GM23248 (cell line): ENCODE data around the gene MNAT1. TPM values are rescaled to one million over a fixed set of nuclear protein-coding genes. Genes with fewer than 3 reads are reported as not detected.

Source experiments
- DNase-seq: peaks from one replicate; pipeline ENCODE4 v3.0.0-alpha.2; 2015
- H2AFZ ChIP-seq: fragments of 200-600 bp; sonication (generic); 2 replicates; pipeline ENCODE4 v1.6.1; 2016; ENCODE audit warnings: antibody characterized with exemption
- H3F3A ChIP-seq: fragments of 200-600 bp; sonication (generic); 2 replicates; pipeline ENCODE4 v1.6.1; 2016; ENCODE audit warnings: mild to moderate bottlenecking, antibody characterized with exemption, mixed run types; ENCODE audit not compliant: insufficient read depth
- H3K27ac ChIP-seq: fragments of 200-600 bp; sonication (generic); 2 replicates; pipeline ENCODE4 v1.5.1; 2016; ENCODE audit warnings: mild to moderate bottlenecking
- H3K27me3 ChIP-seq: fragments of 200-600 bp; sonication (generic); replicated peaks from 2 replicates; pipeline ENCODE4 v1.6.1; 2016; ENCODE audit warnings: mild to moderate bottlenecking; ENCODE audit not compliant: insufficient read depth
- H3K36me3 ChIP-seq: fragments of 200-600 bp; sonication (generic); 2 replicates; pipeline ENCODE4 v1.6.1; 2016; ENCODE audit warnings: low read depth, mild to moderate bottlenecking
- H3K4me1 ChIP-seq: fragments of 200-600 bp; sonication (generic); 2 replicates; pipeline ENCODE4 v1.6.1; 2016; ENCODE audit warnings: mild to moderate bottlenecking; ENCODE audit not compliant: insufficient read depth
- H3K4me2 ChIP-seq: fragments of 200-600 bp; sonication (generic); one replicate; pipeline ENCODE4 v1.6.1; 2016; ENCODE audit warnings: mild to moderate bottlenecking; ENCODE audit not compliant: unreplicated experiment
- H3K4me3 ChIP-seq: fragments of 200-600 bp; sonication (generic); 2 replicates; pipeline ENCODE4 v1.5.1; 2016; ENCODE audit warnings: mild to moderate bottlenecking
- H3K79me2 ChIP-seq: fragments of 200-600 bp; sonication (generic); 2 replicates; pipeline ENCODE4 v1.6.1; 2016; ENCODE audit warnings: mild to moderate bottlenecking; ENCODE audit not compliant: insufficient read depth
- H3K9ac ChIP-seq: fragments of 200-600 bp; sonication (generic); 2 replicates; pipeline ENCODE4 v1.6.1; 2016; ENCODE audit warnings: mild to moderate bottlenecking
- H3K9me2 ChIP-seq: fragments of 200-600 bp; sonication (generic); 2 replicates; pipeline ENCODE4 v1.6.1; 2016; ENCODE audit warnings: mixed run types, mild to moderate bottlenecking, moderate library complexity; ENCODE audit not compliant: insufficient read depth
- H3K9me3 ChIP-seq: fragments of 200-600 bp; sonication (generic); one replicate; pipeline ENCODE4 v1.6.1; 2017; ENCODE audit warnings: low read depth
- H4K20me1 ChIP-seq: fragments of 200-600 bp; sonication (generic); 2 replicates; pipeline ENCODE4 v1.6.0; 2016; ENCODE audit not compliant: insufficient read depth
- EZH2 ChIP-seq: fragments of 200-600 bp; sonication (generic); IDR thresholded peaks from 2 replicates; pipeline ENCODE4 v1.6.1; 2018; ENCODE audit warnings: antibody characterized with exemption, mild to moderate bottlenecking; ENCODE audit not compliant: insufficient read depth, poor library complexity, severe bottlenecking
- EZH2phosphoT487 ChIP-seq: fragments of 200-600 bp; sonication (generic); IDR thresholded peaks from 2 replicates; pipeline ENCODE4 v1.6.1; 2018; ENCODE audit warnings: antibody characterized with exemption, moderate library complexity, mild to moderate bottlenecking, low read depth; ENCODE audit not compliant: insufficient read depth
- WGBS, 2 experiments: methylation state at CpG; one replicate each; pipeline ENCODE4 v1.1.6; 2015 to 2017; ENCODE audit warnings: low lambda C conversion rate in 2 of 2, low coverage in 1 of 2; ENCODE audit errors: missing lambda C conversion rate in 2 of 2; 5-methylcytosine and 5-hydroxymethylcytosine counted together
- in situ Hi-C: fragments of 300-500 bp; cut with MboI; formaldehyde crosslinking; loops from 2 replicates; pipeline ENCODE4 v1.15.0; 2020
- polyA plus RNA-seq: library from polyadenylated mRNA; unstranded; fragments of >200 nt; fragmentation: Nextera tagmentation; extraction: Ambion mirVana; gene quantifications from 2 replicates; pipeline ENCODE4 v1.2.1, GENCODE V29; 2016
- total RNA-seq: library from RNA; depleted of rRNA; stranded (reverse); fragments of >200 nt; shearing (Covaris generic); gene quantifications from 2 replicates; pipeline ENCODE4 v1.2.3, GENCODE V29; 2014

The MNAT1 gene
- total and polyA plus RNA-seq, 2 experiments from 2014 or later, result 39.9 to 53.8 TPM

- H3K4me1 ChIP-seq, result peaks cover 6% of the 10 kb centered on the region
- no peak overlapping the region for H3K9ac ChIP-seq
- no peaks in the 10 kb centered on the region for H3F3A ChIP-seq
- in situ Hi-C loops, result no loop called here
- TF ChIP-seq EZH2phosphoT487 (no peak), EZH2 (no peak)
- no peaks in the 10 kb centered on the region for H3K27me3 ChIP-seq
- DNase-seq, result no peak
- no peak overlapping the region for H2AFZ ChIP-seq
- no peak overlapping the region for H3K4me2 ChIP-seq
- WGBS, 2 experiments, result 95 to 100% methylated on average over 1 of the region's 1 CpG
- H3K27ac ChIP-seq, result no peak overlapping the region
- H3K4me3 ChIP-seq, result no peak overlapping the region
- H3K79me2 ChIP-seq, result peaks cover 69% of the 10 kb centered on the region
- peaks cover 9% of the 10 kb centered on the region; the same call in 1 of the 2 replicates for H3K36me3 ChIP-seq
- no peaks in the 10 kb centered on the region for H3K9me2 ChIP-seq
- no peaks in the 10 kb centered on the region for H4K20me1 ChIP-seq
- H3K9me3 ChIP-seq, result peaks cover 12% of the 10 kb centered on the region
These were observed 222.1 kb downstream of the MNAT1 start for GRCh38 chr14:60956632-60957031.

- H4K20me1 ChIP-seq, result no peaks in the 10 kb centered on the region
- H3K4me1 ChIP-seq, result no peaks in the 10 kb centered on the region
- H3K27me3 ChIP-seq, result no peaks in the 10 kb centered on the region
- H3F3A ChIP-seq, result no peaks in the 10 kb centered on the region
- H3K27ac ChIP-seq, result no peak overlapping the region
- no peak overlapping the region for H3K9ac ChIP-seq
- no peak overlapping the region for H2AFZ ChIP-seq
- no peaks in the 10 kb centered on the region for H3K9me2 ChIP-seq
- TF ChIP-seq EZH2, result no peak
- no peak for TF ChIP-seq EZH2phosphoT487
- no peak overlapping the region for H3K4me2 ChIP-seq
- peaks cover 12% of the 10 kb centered on the region for H3K9me3 ChIP-seq
- in situ Hi-C loops, result no loop called here
- H3K79me2 ChIP-seq, result peaks cover 71% of the 10 kb centered on the region
- no peak for DNase-seq
- H3K4me3 ChIP-seq, result no peak overlapping the region
- H3K36me3 ChIP-seq, result peaks cover 9% of the 10 kb centered on the region; the same call in 1 of the 2 replicates
These were observed 223.6 kb downstream of the MNAT1 start for GRCh38 chr14:60958146-60958545.

GRCh38 chr14:60963761-60964160, 229.2 kb downstream of the MNAT1 start:
- WGBS, 2 experiments, result 65 to 67% methylated on average over 2 of the region's 2 CpGs
- Histone ChIP-seq H3K4me1 (peaks cover 5% of the 10 kb centered on the region; the same call in 1 of the 2 replicates), H3K4me3 (no peak overlapping the region), H3K27me3 (no peaks in the 10 kb centered on the region), H3K9me2 (no peaks in the 10 kb centered on the region), H3K27ac (no peak overlapping the region), H4K20me1 (no peaks in the 10 kb centered on the region), H3K4me2 (no peak overlapping the region), H3K9ac (no peak overlapping the region), H3K36me3 (no peaks in the 10 kb centered on the region), H3K79me2 (peaks cover 40% of the 10 kb centered on the region; the same call in 1 of the 2 replicates), H3F3A (peaks cover 15% of the 10 kb centered on the region), H2AFZ (no peak overlapping the region), H3K9me3 (no peaks in the 10 kb centered on the region)
- no peak for DNase-seq
- TF ChIP-seq EZH2 (no peak), EZH2phosphoT487 (no peak)
- in situ Hi-C loops, result no loop called here

- no peak overlapping the region for H3K4me3 ChIP-seq
- DNase-seq, result no peak
- 52 to 55% methylated on average over 2 of the region's 2 CpGs for WGBS, 2 experiments
- no peaks in the 10 kb centered on the region for H3K9me3 ChIP-seq
- peaks cover 35% of the 10 kb centered on the region; the same call in 1 of the 2 replicates for H3K79me2 ChIP-seq
- H3K27me3 ChIP-seq, result no peaks in the 10 kb centered on the region
- H3K36me3 ChIP-seq, result no peaks in the 10 kb centered on the region
- H3K4me1 ChIP-seq, result peaks cover 5% of the 10 kb centered on the region; the same call in 1 of the 2 replicates
- no peak overlapping the region for H3K4me2 ChIP-seq
- no peaks in the 10 kb centered on the region for H4K20me1 ChIP-seq
- H3K27ac ChIP-seq, result peak overlapping the region; percentile 7; the same call in 1 of the 2 replicates
- in situ Hi-C loops, result no loop called here
- no peak overlapping the region for H2AFZ ChIP-seq
- no peaks in the 10 kb centered on the region for H3K9me2 ChIP-seq
- no peak overlapping the region for H3K9ac ChIP-seq
- TF ChIP-seq EZH2phosphoT487, result no peak
- no peak for TF ChIP-seq EZH2
- H3F3A ChIP-seq, result peaks cover 15% of the 10 kb centered on the region
These were observed 230.3 kb downstream of the MNAT1 start for GRCh38 chr14:60964904-60965303.

- no peaks in the 10 kb centered on the region for H3K36me3 ChIP-seq
- no peaks in the 10 kb centered on the region for H3K9me3 ChIP-seq
- peaks cover 5% of the 10 kb centered on the region; the same call in 1 of the 2 replicates for H3K4me1 ChIP-seq
- H3K27me3 ChIP-seq, result no peaks in the 10 kb centered on the region
- H3F3A ChIP-seq, result peaks cover 15% of the 10 kb centered on the region
- no peak overlapping the region for H3K4me2 ChIP-seq
- TF ChIP-seq EZH2phosphoT487, result no peak
- TF ChIP-seq EZH2, result no peak
- peaks cover 30% of the 10 kb centered on the region; the same call in 1 of the 2 replicates for H3K79me2 ChIP-seq
- H3K27ac ChIP-seq, result peak overlapping the region; percentile 7; the same call in 1 of the 2 replicates
- peak; percentile 75 for DNase-seq
- H2AFZ ChIP-seq, result no peak overlapping the region
- H4K20me1 ChIP-seq, result no peaks in the 10 kb centered on the region
- no peak overlapping the region for H3K9ac ChIP-seq
- in situ Hi-C loops, result no loop called here
- no peak overlapping the region for H3K4me3 ChIP-seq
- no peaks in the 10 kb centered on the region for H3K9me2 ChIP-seq
These were observed 230.8 kb downstream of the MNAT1 start for GRCh38 chr14:60965402-60965801.
